Motor neuron (in vitro differentiated cells): ENCODE results near the gene DDX23. TPM values are rescaled to one million over a fixed set of nuclear protein-coding genes. Genes with fewer than 3 reads are reported as not detected.

Experiments
- ATAC-seq, 8 experiments: fragments of 200-7000 bp; cut with Tn5 transposase; replicated peaks in 6 of 8; 2 replicates each; pipeline ENCODE4 v1.8.0; 2021; ENCODE audit warnings: mild to moderate bottlenecking in 8 of 8, moderate library complexity in 8 of 8
- H3K27ac ChIP-seq, 2 donors: fragments of 250-450 bp; sonication (Bioruptor Pico); 2 replicates each; pipeline ENCODE4 v1.9.0; 2021; ENCODE audit warnings: antibody characterized with exemption in 2 of 2, mild to moderate bottlenecking in 2 of 2, moderate library complexity in 1 of 2
- H3K4me1 ChIP-seq, 2 donors: fragments of 250-450 bp; sonication (Bioruptor Pico); replicated peaks in 1 of 2; 2 replicates each; pipeline ENCODE4 v1.6.1; 2021; ENCODE audit warnings: antibody characterized with exemption in 2 of 2, mild to moderate bottlenecking in 2 of 2, moderate library complexity in 1 of 2
- H3K4me3 ChIP-seq, 5 donors: fragments of 250-450 bp; sonication (Bioruptor Pico); 2 replicates each; pipeline ENCODE4 v1.9.0; 2021; ENCODE audit warnings: antibody characterized with exemption in 5 of 5, mild to moderate bottlenecking in 5 of 5, moderate library complexity in 4 of 5
- whole genome bisulfite sequencing, 10 experiments: fragments of 450-650 bp; shearing (Covaris generic); methylation state at CpG; one replicate each; pipeline ENCODE4 v1.0.0; 2022; 5-methylcytosine and 5-hydroxymethylcytosine counted together
- in situ Hi-C, 9 experiments: fragments of 400-800 bp; cut with MboI; loops; one replicate each; pipeline ENCODE4 v1.15.0; 2021; ENCODE audit warnings: low sequenced_read_pairs in 9 of 9, low pct_unique_long_range_greater_than_20kb in 2 of 9; ENCODE audit not compliant: unreplicated experiment in 9 of 9
- total RNA-seq, 8 experiments: library from RNA; unstranded; fragments of 300-600 nt; gene quantifications; 2 replicates each; pipeline versions ENCODE4 v1.2.3 to v1.2.4, GENCODE V29; 2022

Gene DDX23
- total RNA-seq, 8 experiments from 2014 or later: 31.8 to 94.8 (median 54.2) TPM

GRCh38 chr12:48795550-48796455, 56.2 kb downstream of the DDX23 start:
- ATAC-seq: peak; percentile 72 to 98 (median 93)
- 0 to 60% (median 21%) methylated on average over 2 to 8 of the region's 12 CpGs; no CpG with 5 or more reads in 2 of the 10 experiments for WGBS, 10 experiments

DNA sequence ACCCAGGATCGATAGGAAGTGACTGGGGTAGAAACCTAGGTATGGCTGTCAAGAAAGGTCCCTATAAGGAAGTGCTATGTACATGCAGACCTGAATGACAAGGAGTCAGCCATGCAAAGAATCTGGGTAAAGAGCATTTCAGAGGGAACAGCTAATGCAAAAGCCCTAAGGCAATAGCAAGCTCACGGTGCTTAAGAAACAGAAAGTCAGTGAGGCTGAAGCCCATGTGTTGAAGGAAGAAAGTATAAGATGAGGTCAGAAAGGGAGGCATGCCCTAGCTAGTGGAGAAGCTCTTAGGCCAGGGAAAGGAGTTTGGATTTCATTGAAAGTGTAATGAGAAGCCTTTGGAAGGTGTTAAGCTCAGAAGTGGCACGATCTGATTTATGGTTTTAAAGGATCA, 57.1 kb downstream of the DDX23 start:
- peak in 3 of 8 experiments; percentile 78 to 83 (median 81) for ATAC-seq
- in situ Hi-C loops: no loop called here

More at GRCh38 chr12:48795550-48796455, 56.2 kb downstream of the DDX23 start:
- peaks cover 0 to 2% of the 10 kb centered on the region in 2 donors for H3K4me1 ChIP-seq
- H3K27ac ChIP-seq: no peak overlapping the region
- H3K4me3 ChIP-seq: no peak overlapping the region
- in situ Hi-C loops: no loop called here

GRCh38 chr12:48793696-48794095, 58.3 kb downstream of the DDX23 start:
- ATAC-seq: no peak
- no peak overlapping the region for H3K4me3 ChIP-seq
- in situ Hi-C loops: no loop called here
- H3K27ac ChIP-seq: no peak overlapping the region
- 33 to 100% (median 98%) methylated on average over 1 to 3 of the region's 3 CpGs; no CpG with 5 or more reads in 4 of the 10 experiments for WGBS, 10 experiments
- H3K4me1 ChIP-seq: peaks cover 3 to 7% of the 10 kb centered on the region in 2 donors

More for the DNA sequence above, 57.1 kb downstream of the DDX23 start:
- Histone ChIP-seq H3K4me1 (peaks cover under 1 to 2% of the 10 kb centered on the region in 2 donors), H3K27ac (no peak overlapping the region), H3K4me3 (no peak overlapping the region)
- 60 to 89% (median 75%) methylated on average over 2 to 3 of the region's 3 CpGs; no CpG with 5 or more reads in 2 of the 10 experiments for WGBS, 10 experiments

GRCh38 chr12:48789858-48790326, 62.1 kb downstream of the DDX23 start:
- no peak for ATAC-seq

GRCh38 chr12:48788854-48789775, 62.8 kb downstream of the DDX23 start, which contains the start of gene ADCY6:
TSS of gene ADCY6 (minus strand) at chr12:48789089. CDS start at chr12:48783434, 5,655 bp downstream.
- WGBS, 10 experiments: no CpG with 5 or more reads among the region's 86 CpGs
- peaks cover 14 to 17% of the 10 kb centered on the region in 2 donors for H3K4me1 ChIP-seq
- peak within 1 kb of the TSS; percentile 52 to 95 (median 88) for H3K4me3 ChIP-seq
- in situ Hi-C loops: no loop called here
- peak; percentile 77 to 93 (median 89) for ATAC-seq
- peak within 1 kb of the TSS in 1 of 2 donors; percentile 33 for H3K27ac ChIP-seq

More at GRCh38 chr12:48789858-48790326, 62.1 kb downstream of the DDX23 start:
- Histone ChIP-seq H3K4me1 (peaks cover 14 to 17% of the 10 kb centered on the region in 2 donors), H3K4me3 (peak overlapping the region; percentile 52 to 95 (median 88)), H3K27ac (no peak overlapping the region)
- in situ Hi-C loops: no loop called here
- WGBS, 10 experiments: 20 to 59% (median 44%) methylated on average over 2 to 3 of the region's 4 CpGs; no CpG with 5 or more reads in 7 of the 10 experiments

- no CpG with 5 or more reads among the region's 25 CpGs for WGBS, 10 experiments
- Histone ChIP-seq H3K4me1 (peaks cover 14 to 17% of the 10 kb centered on the region in 2 donors), H3K27ac (peak overlapping the region in 1 of 2 donors; percentile 20), H3K4me3 (peak overlapping the region; percentile 52 to 95 (median 88))
- in situ Hi-C loops: no loop called here
- ATAC-seq: peak; percentile 50 to 61 (median 56)
Measured at GRCh38 chr12:48788524-48788853, 63.5 kb downstream of the DDX23 start.

GRCh38 chr12:48787791-48788523, 64.0 kb downstream of the DDX23 start:
- Histone ChIP-seq H3K4me1 (peaks cover 14 to 17% of the 10 kb centered on the region in 2 donors), H3K27ac (no peak overlapping the region), H3K4me3 (peak overlapping the region; percentile 52 to 95 (median 88))
- peak; percentile 6 to 26 (median 16) for ATAC-seq
- WGBS, 10 experiments: 0 to 49% (median 20%) methylated on average over 1 to 4 of the region's 11 CpGs; no CpG with 5 or more reads in 3 of the 10 experiments
- in situ Hi-C loops: no loop called here

- peak overlapping the region in 4 of 5 donors; percentile 75 to 95 (median 88) for H3K4me3 ChIP-seq
- peak in 1 of 8 experiments; percentile 3 for ATAC-seq
Measured at GRCh38 chr12:48786591-48787544, 65.1 kb downstream of the DDX23 start.

GRCh38 chr12:48783432-48783831, 68.5 kb downstream of the DDX23 start:
- WGBS, 10 experiments: 100% methylated on average over 1 to 3 of the region's 4 CpGs; no CpG with 5 or more reads in 7 of the 10 experiments
- no peak for ATAC-seq
- Histone ChIP-seq H3K27ac (no peak overlapping the region), H3K4me1 (peaks cover 11 to 12% of the 10 kb centered on the region in 2 donors), H3K4me3 (no peak overlapping the region)
- in situ Hi-C loops: no loop called here

More at GRCh38 chr12:48786591-48787544, 65.1 kb downstream of the DDX23 start:
- 75 to 95% (median 82%) methylated on average over 2 to 4 of the region's 7 CpGs; no CpG with 5 or more reads in 7 of the 10 experiments for WGBS, 10 experiments
- in situ Hi-C loops: no loop called here
- Histone ChIP-seq H3K27ac (no peak overlapping the region), H3K4me1 (peaks cover 14 to 17% of the 10 kb centered on the region in 2 donors)

DNA sequence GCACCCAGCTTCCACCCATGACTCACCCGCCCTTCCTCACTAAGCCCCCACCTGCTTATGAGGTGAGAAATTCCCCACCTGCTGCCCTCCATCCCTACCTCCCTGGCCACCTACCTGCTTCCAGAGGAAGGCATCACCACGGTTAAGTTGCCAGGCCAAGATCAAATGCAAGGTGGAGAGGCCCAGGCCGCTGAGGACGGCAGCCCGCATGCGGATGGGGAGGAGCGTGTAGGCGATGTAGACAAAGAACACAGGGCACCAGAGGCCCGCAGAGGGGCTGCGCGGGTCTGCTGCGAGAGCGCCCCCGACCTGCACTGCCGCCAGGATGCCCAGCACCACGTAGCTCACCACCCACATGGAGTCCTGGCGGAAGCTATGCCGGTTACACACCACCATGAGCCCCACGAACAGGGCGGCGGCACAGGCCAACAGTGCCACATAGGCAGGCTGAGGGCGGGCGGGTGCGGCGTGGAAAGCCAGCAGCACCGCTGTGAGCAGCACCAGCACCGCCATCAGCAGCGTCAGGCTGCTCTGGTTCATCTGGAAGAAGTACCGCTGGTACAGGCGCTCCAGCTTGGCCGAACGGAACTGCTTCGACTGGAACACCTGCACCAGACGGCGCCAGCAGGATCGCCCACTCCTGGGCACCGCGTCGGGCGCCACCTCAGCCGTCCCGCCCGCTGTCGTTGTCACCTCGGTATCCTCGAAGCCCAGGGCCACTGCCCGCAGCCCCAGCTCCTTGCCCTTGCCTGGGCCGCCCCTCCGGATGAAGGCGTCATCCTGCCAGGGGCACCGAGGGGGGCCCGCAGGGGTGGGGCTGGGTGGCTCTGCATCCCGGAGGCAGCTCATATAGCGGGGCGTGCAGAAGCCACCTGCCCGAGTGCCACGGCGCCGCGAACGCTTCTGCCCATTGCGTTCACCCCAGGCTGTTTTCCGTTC, 69.2 kb downstream of the DDX23 start:
- in situ Hi-C loops: no loop called here
- Histone ChIP-seq H3K27ac (no peak overlapping the region), H3K4me1 (peaks cover 9% of the 10 kb centered on the region in 2 donors), H3K4me3 (no peak overlapping the region)
- WGBS, 10 experiments: 80 to 100% (median 100%) methylated on average over 1 to 2 of the region's 63 CpGs; no CpG with 5 or more reads in 7 of the 10 experiments
- no peak for ATAC-seq
